ENCODE data around the gene RFNG.

RFNG gene

GRCh38 chr17:82089723-82090548 lies 38.3 kb upstream of the RFNG start:
- POLR2A ChIA-PET, result interaction anchor here (1.5 kb wide), 1 partner anchor 52 kb away, joined by 3 read pairs; the partner anchor contains the start of gene DCXR
- no peak for TF ChIP-seq CTCF (IDR thresholded peaks at IDR 0.05; ENCODE audit: insufficient read depth, low read length, missing control alignments)
- H3K4me3 ChIP-seq (ENCODE audit: low read depth, low read length), result no peak overlapping the region
- no peak for DNase-seq (ENCODE audit: low read depth, low spot score)
- CTCF ChIA-PET, result no interaction called here

- DNase-seq (ENCODE audit: low read depth, low spot score), result no peak
- no peak for TF ChIP-seq CTCF (IDR thresholded peaks at IDR 0.05; ENCODE audit: insufficient read depth, low read length, missing control alignments)
- H3K4me3 ChIP-seq (ENCODE audit: low read depth, low read length), result no peak overlapping the region
- ChIA-PET POLR2A (interaction anchor here (1.5 kb wide), 1 partner anchor 52 kb away, joined by 3 read pairs; the partner anchor contains the start of gene DCXR), CTCF (no interaction called here)
These were observed 37.5 kb upstream of the RFNG start for GRCh38 chr17:82088838-82089722.

- POLR2A ChIA-PET, result interaction anchor here (1.1 kb wide), 2 partner anchors 37 to 240 kb away, joined by 3 read pairs; no protein-coding TSS in a partner anchor
- no peak overlapping the region for H3K4me3 ChIP-seq (ENCODE audit: low read depth, low read length)
- CTCF ChIA-PET, result no interaction called here
- TF ChIP-seq CTCF (IDR thresholded peaks at IDR 0.05; ENCODE audit: insufficient read depth, low read length, missing control alignments), result no peak
- DNase-seq (ENCODE audit: low read depth, low spot score), result no peak
These were observed 36.6 kb upstream of the RFNG start for GRCh38 chr17:82087961-82088837.

GRCh38 chr17:82086941-82087906 lies 35.6 kb upstream of the RFNG start:
- DNase-seq (ENCODE audit: low read depth, low spot score), result no peak
- CTCF ChIA-PET, result interaction anchor here (0.7 kb wide), 1 partner anchor 83 kb away, joined by 3 read pairs; no protein-coding TSS in a partner anchor
- POLR2A ChIA-PET, result interaction anchor here (1.0 to 1.1 kb wide), 3 partner anchors 16 to 241 kb away, joined by 3 read pairs; no protein-coding TSS in a partner anchor
- TF ChIP-seq CTCF (IDR thresholded peaks at IDR 0.05; ENCODE audit: insufficient read depth, low read length, missing control alignments), result no peak
- no peak overlapping the region for H3K4me3 ChIP-seq (ENCODE audit: low read depth, low read length)
